Neural cell (in vitro differentiated cells): ENCODE measurements around the gene CLTCL1.

Experiments used
- EP300 ChIP-seq: fragments of 450-650 bp; conservative IDR thresholded peaks from 2 replicates; pipeline ENCODE4 v1.6.1; 2014; ENCODE audit warnings: antibody characterized with exemption, mild to moderate bottlenecking, moderate library complexity; ENCODE audit not compliant: poor library complexity, severe bottlenecking
- EZH2 ChIP-seq: fragments of 200-600, 300-800 bp; shearing (Covaris generic), sonication (generic); IDR thresholded peaks from 2 replicates; pipeline ENCODE4 v1.6.1; 2014; ENCODE audit warnings: antibody characterized with exemption, low read length, borderline replicate concordance, mild to moderate bottlenecking; ENCODE audit not compliant: insufficient read depth, poor library complexity, severe bottlenecking
- MXI1 ChIP-seq: fragments of 450-650 bp; conservative IDR thresholded peaks from 2 replicates; pipeline ENCODE4 v1.6.1; 2014; ENCODE audit warnings: antibody characterized with exemption, mild to moderate bottlenecking; ENCODE audit not compliant: poor library complexity, severe bottlenecking
- POLR2AphosphoS5 ChIP-seq: IDR thresholded peaks from 2 replicates; pipeline ENCODE4 v1.6.1; 2012
- RAD21 ChIP-seq: fragments of 450-650 bp; conservative IDR thresholded peaks from 2 replicates; pipeline ENCODE4 v1.6.1; 2014; ENCODE audit warnings: antibody characterized with exemption, mild to moderate bottlenecking, moderate library complexity
- SMC3 ChIP-seq: fragments of 450-650 bp; conservative IDR thresholded peaks from 2 replicates; pipeline ENCODE4 v1.6.1; 2014; ENCODE audit warnings: antibody characterized with exemption, mild to moderate bottlenecking, moderate library complexity; ENCODE audit not compliant: poor library complexity
- TAF1 ChIP-seq: IDR thresholded peaks from 2 replicates; pipeline ENCODE4 v1.6.1; 2012; ENCODE audit warnings: low read depth
- TF ChIP-seq, protein P1 (sequence below): fragments of 450-650 bp; IDR thresholded peaks from 2 replicates; pipeline ENCODE4 v1.5.1; 2014; ENCODE audit warnings: antibody characterized with exemption, mild to moderate bottlenecking, moderate library complexity; ENCODE audit not compliant: poor library complexity, severe bottlenecking
- TF ChIP-seq, protein P2 (sequence below): IDR thresholded peaks from 2 replicates; pipeline ENCODE4 v1.6.1; 2012; ENCODE audit warnings: borderline replicate concordance

DNA sequence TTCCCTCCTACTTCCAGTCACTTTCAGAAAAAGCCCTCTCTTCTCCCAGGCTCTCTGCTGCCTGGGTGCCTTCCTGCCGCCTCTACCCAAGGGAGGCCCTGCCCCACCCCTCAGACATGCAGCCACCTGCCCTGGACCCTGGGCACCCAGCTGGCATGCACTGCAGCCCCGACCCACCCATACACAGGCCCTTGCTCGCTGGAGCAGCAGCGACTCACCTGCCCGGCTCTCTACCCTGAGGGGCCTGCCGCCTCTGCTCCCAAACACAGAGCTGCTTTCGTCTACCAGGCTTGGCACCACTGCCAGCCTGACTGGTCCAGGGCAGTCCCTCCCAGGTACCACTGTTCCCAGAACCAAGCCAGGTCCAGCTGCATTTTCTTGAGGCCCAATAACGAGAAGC is 161.6 kb downstream of the CLTCL1 start:
- TF ChIP-seq, protein P1, sequence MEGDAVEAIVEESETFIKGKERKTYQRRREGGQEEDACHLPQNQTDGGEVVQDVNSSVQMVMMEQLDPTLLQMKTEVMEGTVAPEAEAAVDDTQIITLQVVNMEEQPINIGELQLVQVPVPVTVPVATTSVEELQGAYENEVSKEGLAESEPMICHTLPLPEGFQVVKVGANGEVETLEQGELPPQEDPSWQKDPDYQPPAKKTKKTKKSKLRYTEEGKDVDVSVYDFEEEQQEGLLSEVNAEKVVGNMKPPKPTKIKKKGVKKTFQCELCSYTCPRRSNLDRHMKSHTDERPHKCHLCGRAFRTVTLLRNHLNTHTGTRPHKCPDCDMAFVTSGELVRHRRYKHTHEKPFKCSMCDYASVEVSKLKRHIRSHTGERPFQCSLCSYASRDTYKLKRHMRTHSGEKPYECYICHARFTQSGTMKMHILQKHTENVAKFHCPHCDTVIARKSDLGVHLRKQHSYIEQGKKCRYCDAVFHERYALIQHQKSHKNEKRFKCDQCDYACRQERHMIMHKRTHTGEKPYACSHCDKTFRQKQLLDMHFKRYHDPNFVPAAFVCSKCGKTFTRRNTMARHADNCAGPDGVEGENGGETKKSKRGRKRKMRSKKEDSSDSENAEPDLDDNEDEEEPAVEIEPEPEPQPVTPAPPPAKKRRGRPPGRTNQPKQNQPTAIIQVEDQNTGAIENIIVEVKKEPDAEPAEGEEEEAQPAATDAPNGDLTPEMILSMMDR, result no peak
- TF ChIP-seq POLR2AphosphoS5 (no peak), RAD21 (no peak), EZH2 (no peak), EP300 (no peak), SMC3 (no peak), TAF1 (no peak), MXI1 (no peak)
- TF ChIP-seq, protein P2, sequence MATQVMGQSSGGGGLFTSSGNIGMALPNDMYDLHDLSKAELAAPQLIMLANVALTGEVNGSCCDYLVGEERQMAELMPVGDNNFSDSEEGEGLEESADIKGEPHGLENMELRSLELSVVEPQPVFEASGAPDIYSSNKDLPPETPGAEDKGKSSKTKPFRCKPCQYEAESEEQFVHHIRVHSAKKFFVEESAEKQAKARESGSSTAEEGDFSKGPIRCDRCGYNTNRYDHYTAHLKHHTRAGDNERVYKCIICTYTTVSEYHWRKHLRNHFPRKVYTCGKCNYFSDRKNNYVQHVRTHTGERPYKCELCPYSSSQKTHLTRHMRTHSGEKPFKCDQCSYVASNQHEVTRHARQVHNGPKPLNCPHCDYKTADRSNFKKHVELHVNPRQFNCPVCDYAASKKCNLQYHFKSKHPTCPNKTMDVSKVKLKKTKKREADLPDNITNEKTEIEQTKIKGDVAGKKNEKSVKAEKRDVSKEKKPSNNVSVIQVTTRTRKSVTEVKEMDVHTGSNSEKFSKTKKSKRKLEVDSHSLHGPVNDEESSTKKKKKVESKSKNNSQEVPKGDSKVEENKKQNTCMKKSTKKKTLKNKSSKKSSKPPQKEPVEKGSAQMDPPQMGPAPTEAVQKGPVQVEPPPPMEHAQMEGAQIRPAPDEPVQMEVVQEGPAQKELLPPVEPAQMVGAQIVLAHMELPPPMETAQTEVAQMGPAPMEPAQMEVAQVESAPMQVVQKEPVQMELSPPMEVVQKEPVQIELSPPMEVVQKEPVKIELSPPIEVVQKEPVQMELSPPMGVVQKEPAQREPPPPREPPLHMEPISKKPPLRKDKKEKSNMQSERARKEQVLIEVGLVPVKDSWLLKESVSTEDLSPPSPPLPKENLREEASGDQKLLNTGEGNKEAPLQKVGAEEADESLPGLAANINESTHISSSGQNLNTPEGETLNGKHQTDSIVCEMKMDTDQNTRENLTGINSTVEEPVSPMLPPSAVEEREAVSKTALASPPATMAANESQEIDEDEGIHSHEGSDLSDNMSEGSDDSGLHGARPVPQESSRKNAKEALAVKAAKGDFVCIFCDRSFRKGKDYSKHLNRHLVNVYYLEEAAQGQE, result no peak
